WTC11 (cell line): ENCODE results near the gene IGSF6. TPM values are rescaled to one million over a fixed set of nuclear protein-coding genes. Genes with fewer than 3 reads are reported as not detected.
"Not testable (repeated sequence)": the region's sequence is repeated elsewhere in the genome, so short reads cannot be mapped to it uniquely, and the experiment has no call there.

ENCODE experiments used
- ATAC-seq: fragments of 200-7000 bp; cut with Tn5 transposase; 2 replicates; pipeline ENCODE4 v1.10.0; 2021; ENCODE audit warnings: mild to moderate bottlenecking, moderate library complexity
- CTCF ChIA-PET: fragments of 300-600 bp; sonication (Branson Sonifier 250); formaldehyde crosslinking; loops from one replicate; lab custom pipeline; 2021; ENCODE audit warnings: antibody characterized with exemption; lab: Charles Lee
- POLR2A ChIA-PET: fragments of 350-600 bp; sonication (Branson Sonifier 250); formaldehyde crosslinking; loops from one replicate; lab custom pipeline; 2021; ENCODE audit warnings: antibody characterized with exemption; lab: Charles Lee
- DNase-seq: peaks from one replicate; pipeline ENCODE4 v3.0.0; 2021; ENCODE audit warnings: low spot score
- H3K27ac Mint-ChIP-seq: 2 replicates; pipeline ENCODE4 v1.8.0; 2021; ENCODE audit warnings: mixed read lengths
- H3K27me3 Mint-ChIP-seq: 2 replicates; pipeline ENCODE4 v1.8.0; 2021; ENCODE audit warnings: low read depth, mild to moderate bottlenecking, moderate library complexity, mixed read lengths
- H3K36me3 Mint-ChIP-seq: 2 replicates; pipeline ENCODE4 v1.8.0; 2021; ENCODE audit warnings: mixed read lengths
- H3K4me1 Mint-ChIP-seq: 2 replicates; pipeline ENCODE4 v1.8.0; 2022; ENCODE audit warnings: mixed read lengths
- H3K4me3 Mint-ChIP-seq: 2 replicates; pipeline ENCODE4 v1.8.0; 2021; ENCODE audit warnings: mild to moderate bottlenecking, moderate library complexity, mixed read lengths
- H3K9me3 Mint-ChIP-seq: 2 replicates; pipeline ENCODE4 v1.8.0; 2021; ENCODE audit warnings: mixed read lengths
- CREM ChIP-seq: sonication (generic); formaldehyde crosslinking; IDR thresholded peaks from 2 replicates; pipeline ENCODE4 v1.8.1; 2022; ENCODE audit warnings: mild to moderate bottlenecking, missing genetic modification reagents, moderate library complexity
- HMGA2 ChIP-seq: fragments of 250-450 bp; sonication (Bioruptor Pico); IDR thresholded peaks from 2 replicates; pipeline ENCODE4 v1.4.0; 2021; ENCODE audit warnings: mild to moderate bottlenecking, moderate library complexity
- MYBL2 ChIP-seq: sonication (generic); formaldehyde crosslinking; IDR thresholded peaks from 2 replicates; pipeline ENCODE4 v1.8.1; 2023; ENCODE audit warnings: mild to moderate bottlenecking, moderate library complexity, missing genetic modification reagents
- RORB ChIP-seq: fragments of 250-450 bp; sonication (Bioruptor Pico); IDR thresholded peaks from 2 replicates; pipeline ENCODE4 v1.9.0; 2021; ENCODE audit warnings: mild to moderate bottlenecking
- STAT6 ChIP-seq: sonication (generic); formaldehyde crosslinking; conservative IDR thresholded peaks from 2 replicates; pipeline ENCODE4 v1.8.1; 2023; ENCODE audit warnings: mild to moderate bottlenecking, low read depth, missing genetic modification reagents, moderate library complexity
- ZMAT4 ChIP-seq: fragments of 250-450 bp; sonication (Bioruptor Pico); IDR thresholded peaks from 2 replicates; pipeline ENCODE4 v1.9.0; 2021; ENCODE audit warnings: mild to moderate bottlenecking
- ZNF219 ChIP-seq: sonication (generic); formaldehyde crosslinking; IDR thresholded peaks from 2 replicates; pipeline ENCODE4 v1.8.0; 2023; ENCODE audit warnings: missing genetic modification reagents, mild to moderate bottlenecking, borderline replicate concordance
- ZNF232 ChIP-seq: sonication (generic); formaldehyde crosslinking; IDR thresholded peaks from 2 replicates; pipeline ENCODE4 v1.8.0; 2022; ENCODE audit warnings: mild to moderate bottlenecking, missing genetic modification reagents
- ZNF423 ChIP-seq: fragments of 250-450 bp; sonication (Bioruptor Pico); IDR thresholded peaks from 2 replicates; pipeline ENCODE4 v2.1.2; 2022; ENCODE audit warnings: mild to moderate bottlenecking, moderate library complexity
- total RNA-seq: library from RNA; stranded (reverse); gene quantifications from 3 replicates; pipeline ENCODE4 v1.2.3, GENCODE V29; 2021
- TF ChIP-seq, protein P1 (sequence below): fragments of 200-600 bp; IDR thresholded peaks from 2 replicates; pipeline ENCODE4 v1.8.0; 2022; ENCODE audit warnings: antibody characterized with exemption
- TF ChIP-seq, protein P2 (sequence below): sonication (generic); formaldehyde crosslinking; IDR thresholded peaks from 2 replicates; pipeline ENCODE4 v1.8.1; 2022; ENCODE audit warnings: low read depth, missing genetic modification reagents, borderline replicate concordance

Gene IGSF6
- total RNA-seq, 1 experiment from 2014 or later: not detected

DNA sequence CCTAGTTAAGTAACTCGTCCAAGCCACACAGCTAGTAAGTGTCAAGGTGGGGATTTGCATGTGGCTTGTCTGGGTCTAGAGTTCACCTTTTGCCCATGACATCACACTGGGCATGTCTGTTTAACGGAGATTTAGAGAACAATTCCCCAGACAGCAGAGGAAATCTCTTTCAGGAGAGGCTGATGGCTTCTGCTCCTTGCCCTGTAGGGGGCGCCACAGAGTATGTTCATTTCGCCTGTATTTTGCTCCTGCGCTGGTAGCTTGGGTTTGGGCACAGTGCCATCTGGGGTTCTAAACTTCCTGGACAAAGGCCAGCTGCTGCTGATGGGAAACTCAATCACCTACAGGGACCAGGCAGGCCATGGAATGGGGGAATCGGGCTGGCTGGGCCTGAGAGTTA is 31.8 kb upstream of the IGSF6 start:
- ChIA-PET POLR2A (no interaction called here), CTCF (interaction anchor here (0.6 to 1.7 kb wide), 29 partner anchors 8 to 456 kb away, joined by 3 to 14 read pairs (median 5); partner anchors contain the start of gene OTOA)
- H3K9me3 Mint-ChIP-seq: peaks cover 9% of the 10 kb centered on the region
- no peaks in the 10 kb centered on the region for H3K36me3 Mint-ChIP-seq
- no peak overlapping the region for H3K4me3 Mint-ChIP-seq
- TF ChIP-seq, protein P1, sequence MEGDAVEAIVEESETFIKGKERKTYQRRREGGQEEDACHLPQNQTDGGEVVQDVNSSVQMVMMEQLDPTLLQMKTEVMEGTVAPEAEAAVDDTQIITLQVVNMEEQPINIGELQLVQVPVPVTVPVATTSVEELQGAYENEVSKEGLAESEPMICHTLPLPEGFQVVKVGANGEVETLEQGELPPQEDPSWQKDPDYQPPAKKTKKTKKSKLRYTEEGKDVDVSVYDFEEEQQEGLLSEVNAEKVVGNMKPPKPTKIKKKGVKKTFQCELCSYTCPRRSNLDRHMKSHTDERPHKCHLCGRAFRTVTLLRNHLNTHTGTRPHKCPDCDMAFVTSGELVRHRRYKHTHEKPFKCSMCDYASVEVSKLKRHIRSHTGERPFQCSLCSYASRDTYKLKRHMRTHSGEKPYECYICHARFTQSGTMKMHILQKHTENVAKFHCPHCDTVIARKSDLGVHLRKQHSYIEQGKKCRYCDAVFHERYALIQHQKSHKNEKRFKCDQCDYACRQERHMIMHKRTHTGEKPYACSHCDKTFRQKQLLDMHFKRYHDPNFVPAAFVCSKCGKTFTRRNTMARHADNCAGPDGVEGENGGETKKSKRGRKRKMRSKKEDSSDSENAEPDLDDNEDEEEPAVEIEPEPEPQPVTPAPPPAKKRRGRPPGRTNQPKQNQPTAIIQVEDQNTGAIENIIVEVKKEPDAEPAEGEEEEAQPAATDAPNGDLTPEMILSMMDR: peak; percentile 90
- TF ChIP-seq HMGA2: no peak
- ATAC-seq (peak; percentile 44; the same call in 1 of the 2 replicates), DNase-seq (peak; percentile 66)
- peaks cover 11% of the 10 kb centered on the region; the same call in 1 of the 2 replicates for H3K27me3 Mint-ChIP-seq
- no peaks in the 10 kb centered on the region for H3K4me1 Mint-ChIP-seq
- no peak overlapping the region for H3K27ac Mint-ChIP-seq

- ChIA-PET CTCF (interaction anchor here (0.6 to 1.7 kb wide), 6 partner anchors 21 to 1769 kb away, joined by 3 to 5 read pairs (median 3); no protein-coding TSS in a partner anchor), POLR2A (no interaction called here)
- Mint-ChIP-seq H3K36me3 (no peaks in the 10 kb centered on the region), H3K4me3 (no peak overlapping the region), H3K9me3 (peaks cover 3% of the 10 kb centered on the region; the same call in 1 of the 2 replicates), H3K27ac (no peak overlapping the region), H3K27me3 (peaks cover 4% of the 10 kb centered on the region; the same call in 1 of the 2 replicates), H3K4me1 (no peaks in the 10 kb centered on the region)
- TF ChIP-seq ZNF423 (CRISPR knock-in tag): no peak
- no peak for TF ChIP-seq CREM (CRISPR knock-in tag)
- TF ChIP-seq ZNF232 (CRISPR knock-in tag): no peak
- TF ChIP-seq ZMAT4 (CRISPR knock-in tag): no peak
- TF ChIP-seq RORB (CRISPR knock-in tag): no peak
- TF ChIP-seq ZNF219 (CRISPR knock-in tag): no peak
- TF ChIP-seq, protein P2, sequence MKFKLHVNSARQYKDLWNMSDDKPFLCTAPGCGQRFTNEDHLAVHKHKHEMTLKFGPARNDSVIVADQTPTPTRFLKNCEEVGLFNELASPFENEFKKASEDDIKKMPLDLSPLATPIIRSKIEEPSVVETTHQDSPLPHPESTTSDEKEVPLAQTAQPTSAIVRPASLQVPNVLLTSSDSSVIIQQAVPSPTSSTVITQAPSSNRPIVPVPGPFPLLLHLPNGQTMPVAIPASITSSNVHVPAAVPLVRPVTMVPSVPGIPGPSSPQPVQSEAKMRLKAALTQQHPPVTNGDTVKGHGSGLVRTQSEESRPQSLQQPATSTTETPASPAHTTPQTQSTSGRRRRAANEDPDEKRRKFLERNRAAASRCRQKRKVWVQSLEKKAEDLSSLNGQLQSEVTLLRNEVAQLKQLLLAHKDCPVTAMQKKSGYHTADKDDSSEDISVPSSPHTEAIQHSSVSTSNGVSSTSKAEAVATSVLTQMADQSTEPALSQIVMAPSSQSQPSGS: no peak
- TF ChIP-seq MYBL2 (CRISPR knock-in tag): no peak
- no peak for TF ChIP-seq STAT6 (CRISPR knock-in tag)
- ATAC-seq: no peak
- no peak for DNase-seq
Observed at GRCh38 chr16:21683184-21683583, 30.8 kb upstream of the IGSF6 start.

DNA sequence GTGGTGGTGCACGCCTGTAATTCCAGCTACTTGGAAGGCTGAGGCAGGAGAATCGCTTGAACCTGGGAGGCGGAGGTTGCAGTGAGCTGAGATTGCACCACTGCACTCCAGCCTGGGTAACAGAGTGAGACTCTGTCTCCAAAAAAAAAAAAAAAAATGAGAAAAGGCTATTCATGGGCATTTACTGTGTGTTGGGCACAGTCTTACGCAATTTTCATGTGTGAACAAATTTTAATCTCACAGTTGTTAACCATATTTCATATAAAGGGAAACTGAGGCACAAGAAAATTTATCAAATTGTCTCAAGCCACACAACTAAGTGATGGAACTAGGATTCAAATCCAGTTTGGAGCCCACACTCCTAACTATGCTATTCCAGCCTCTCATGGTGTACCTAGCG is 28.3 kb upstream of the IGSF6 start:
- H3K36me3 Mint-ChIP-seq, H3K27me3 Mint-ChIP-seq, H3K4me1 Mint-ChIP-seq, H3K4me3 Mint-ChIP-seq, DNase-seq, H3K27ac Mint-ChIP-seq, POLR2A ChIA-PET, ATAC-seq, H3K9me3 Mint-ChIP-seq: not testable (repeated sequence)
- CTCF ChIA-PET: interaction anchor here (1.3 kb wide), 1 partner anchor 24 kb away, joined by 5 read pairs; no protein-coding TSS in a partner anchor

- H3K9me3 Mint-ChIP-seq, ATAC-seq, H3K4me3 Mint-ChIP-seq, H3K4me1 Mint-ChIP-seq, POLR2A ChIA-PET, H3K36me3 Mint-ChIP-seq, DNase-seq, H3K27ac Mint-ChIP-seq, H3K27me3 Mint-ChIP-seq: not testable (repeated sequence)
- CTCF ChIA-PET: interaction anchor here (1.3 kb wide), 1 partner anchor 10 kb away, joined by 11 read pairs; no protein-coding TSS in a partner anchor
Observed at GRCh38 chr16:21674456-21674855, 22.0 kb upstream of the IGSF6 start.
